HUES6 (cell line): ENCODE measurements around the gene DDX60.
"Not testable (repeated sequence)": the region's sequence is repeated elsewhere in the genome, so short reads cannot be mapped to it uniquely, and the experiment has no call there.

ENCODE experiments used
- H3K27ac ChIP-seq: 2 replicates; pipeline ENCODE4 v1.7.0; 2013; ENCODE audit warnings: low read depth, mild to moderate bottlenecking, low read length, inconsistent platforms
- H3K27me3 ChIP-seq: 2 replicates; pipeline ENCODE4 v1.6.1; 2013; ENCODE audit warnings: low read length; ENCODE audit not compliant: control insufficient read depth, insufficient read depth
- H3K36me3 ChIP-seq: 2 replicates; pipeline ENCODE4 v1.6.1; 2013; ENCODE audit warnings: low read length; ENCODE audit not compliant: control insufficient read depth, insufficient read depth
- H3K4me1 ChIP-seq: 2 replicates; pipeline ENCODE4 v1.6.1; 2013; ENCODE audit warnings: low read length; ENCODE audit not compliant: control insufficient read depth, insufficient read depth
- H3K4me3 ChIP-seq: 2 replicates; pipeline ENCODE4 v1.5.1; 2013; ENCODE audit warnings: low read depth, low read length
- H3K9ac ChIP-seq: one replicate; pipeline ENCODE4 v1.6.1; 2013; ENCODE audit warnings: mild to moderate bottlenecking, low read length
- H3K9me3 ChIP-seq: 2 replicates; pipeline ENCODE4 v1.6.1; 2013; ENCODE audit warnings: low read depth, low read length; ENCODE audit not compliant: control insufficient read depth, insufficient read depth

DDX60 gene

DNA sequence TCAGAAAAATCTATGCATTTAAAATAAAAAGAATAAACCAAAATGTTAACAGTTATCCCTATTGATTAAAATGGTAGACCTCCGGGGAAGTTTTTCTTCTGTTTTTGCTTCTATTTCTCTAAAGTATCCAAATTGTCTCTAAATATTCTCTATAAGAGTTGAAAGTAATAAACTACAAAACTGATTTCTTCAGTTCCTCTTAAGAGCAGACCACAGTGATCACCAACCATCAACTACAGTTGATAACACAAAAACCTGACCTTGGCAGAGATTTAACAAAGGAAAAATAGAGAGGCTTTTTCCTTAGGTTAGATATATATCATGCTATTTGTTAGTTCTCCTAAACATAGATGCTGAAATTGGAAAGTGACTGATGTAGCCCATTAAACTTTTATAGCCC is 27.3 kb downstream of the DDX60 start:
- H3K9me3 ChIP-seq = no peaks in the 10 kb centered on the region
- H3K27me3 ChIP-seq = no peaks in the 10 kb centered on the region
- H3K9ac ChIP-seq = no peak overlapping the region
- no peak overlapping the region for H3K27ac ChIP-seq
- H3K4me1 ChIP-seq = no peaks in the 10 kb centered on the region
- no peaks in the 10 kb centered on the region for H3K36me3 ChIP-seq
- H3K4me3 ChIP-seq = no peak overlapping the region

DNA sequence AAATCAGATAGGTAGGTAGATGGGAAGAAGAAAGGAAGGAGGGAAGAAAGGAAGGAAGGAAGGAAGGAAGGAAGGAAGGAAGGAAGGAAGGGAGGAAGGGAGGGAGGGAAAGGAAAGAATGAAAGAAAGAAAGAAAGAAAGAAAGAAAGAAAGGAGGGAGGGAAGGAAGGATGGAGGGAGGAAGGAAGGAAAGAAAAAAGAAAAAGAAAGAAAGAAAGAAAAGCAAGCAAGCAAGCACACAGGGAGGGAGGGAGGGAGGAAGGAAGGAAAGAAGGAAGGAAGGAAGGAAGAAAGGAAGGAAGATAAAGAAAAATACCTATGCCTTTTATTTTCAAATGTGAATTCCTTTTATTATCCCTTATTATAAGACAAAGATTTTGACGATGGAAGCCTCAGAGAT is 32.7 kb downstream of the DDX60 start:
- not testable (repeated sequence) for H3K4me3 ChIP-seq, H3K4me1 ChIP-seq, H3K27me3 ChIP-seq, H3K36me3 ChIP-seq, H3K27ac ChIP-seq, H3K9ac ChIP-seq, H3K9me3 ChIP-seq

DNA sequence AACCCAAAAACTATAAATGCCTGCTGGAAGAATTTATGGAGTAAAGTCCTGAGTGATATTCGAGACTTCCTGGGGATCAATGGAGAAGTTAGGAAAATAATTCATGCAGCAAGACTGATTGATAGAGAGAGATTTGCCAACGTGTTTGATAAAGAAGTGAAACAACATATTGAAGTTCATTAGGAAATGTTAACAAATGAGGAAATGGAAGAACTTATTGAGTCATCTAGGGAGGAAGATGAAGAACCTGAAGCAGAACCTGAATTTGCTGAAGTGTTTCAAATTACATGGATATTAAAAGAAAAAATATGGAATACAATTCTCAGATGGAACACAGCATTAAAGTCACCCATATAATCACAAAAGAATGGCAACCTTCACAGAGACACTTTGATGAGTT is 39.0 kb downstream of the DDX60 start:
- Histone ChIP-seq H3K4me3 (no peak overlapping the region), H3K9ac (no peak overlapping the region), H3K36me3 (no peaks in the 10 kb centered on the region), H3K27me3 (no peaks in the 10 kb centered on the region), H3K27ac (no peak overlapping the region), H3K4me1 (peaks cover 9% of the 10 kb centered on the region), H3K9me3 (no peaks in the 10 kb centered on the region)

DNA sequence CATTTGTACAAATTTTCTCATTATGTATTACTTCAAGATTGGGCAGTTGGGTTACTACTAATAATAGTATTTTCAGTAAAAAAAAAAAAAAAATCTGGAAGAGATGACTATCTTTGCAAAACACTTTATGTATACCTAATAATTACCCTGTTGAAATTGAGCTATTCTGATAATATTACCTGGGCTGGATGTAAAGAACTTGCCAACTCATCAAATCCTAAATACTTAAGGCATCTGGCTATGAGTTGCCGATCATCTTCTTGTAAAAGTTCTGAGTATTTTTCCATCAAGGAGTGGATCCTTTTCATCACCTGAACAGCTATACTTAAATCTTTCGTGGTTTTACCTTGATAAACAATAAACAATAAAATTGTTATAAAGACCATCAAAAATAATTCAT is 42.7 kb downstream of the DDX60 start:
- Histone ChIP-seq H3K27ac (no peak overlapping the region), H3K9me3 (no peaks in the 10 kb centered on the region), H3K9ac (no peak overlapping the region), H3K4me1 (peaks cover 5% of the 10 kb centered on the region), H3K36me3 (no peaks in the 10 kb centered on the region), H3K27me3 (no peaks in the 10 kb centered on the region), H3K4me3 (no peak overlapping the region)

DNA sequence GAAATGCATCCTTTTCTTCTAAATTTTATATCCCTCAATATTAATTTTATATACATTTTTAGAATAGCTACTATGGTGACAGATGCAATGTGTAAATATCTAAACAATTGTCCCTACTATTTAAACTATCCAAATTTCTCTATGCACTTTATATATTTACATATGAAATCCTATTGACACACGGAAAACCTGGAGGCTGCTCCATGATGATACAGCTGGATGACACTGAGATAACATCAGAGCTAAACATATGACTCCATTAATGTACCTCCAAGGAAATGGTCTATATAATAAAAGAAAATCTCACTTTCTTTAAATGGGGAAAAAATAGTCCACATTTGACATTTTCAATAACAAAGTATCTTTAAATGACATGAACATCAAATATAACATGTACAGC is 43.7 kb downstream of the DDX60 start:
- H3K4me1 ChIP-seq = peaks cover 5% of the 10 kb centered on the region
- H3K9me3 ChIP-seq = no peaks in the 10 kb centered on the region
- no peak overlapping the region for H3K27ac ChIP-seq
- H3K27me3 ChIP-seq = no peaks in the 10 kb centered on the region
- H3K36me3 ChIP-seq = no peaks in the 10 kb centered on the region
- no peak overlapping the region for H3K4me3 ChIP-seq
- H3K9ac ChIP-seq = no peak overlapping the region

DNA sequence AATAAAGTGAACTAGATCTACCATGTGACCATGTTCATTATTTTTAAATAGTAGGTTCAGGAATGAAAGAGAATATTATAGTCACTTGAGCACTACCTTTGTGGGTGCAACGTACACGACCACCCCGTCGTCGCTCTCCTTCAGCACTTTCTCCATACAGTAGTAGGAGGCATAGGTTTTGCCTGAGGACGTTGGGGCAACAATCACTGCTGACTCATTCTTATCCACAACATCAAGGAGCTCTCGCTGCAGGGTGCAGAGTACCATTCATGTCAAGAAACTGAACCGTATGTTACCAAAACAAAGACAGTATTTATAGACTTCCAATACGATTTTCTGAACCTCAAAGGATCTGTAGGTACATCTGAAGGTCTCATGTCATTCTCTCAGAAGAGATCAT is 44.7 kb downstream of the DDX60 start:
- Histone ChIP-seq H3K36me3 (no peaks in the 10 kb centered on the region), H3K4me3 (no peak overlapping the region), H3K9ac (no peak overlapping the region), H3K27me3 (no peaks in the 10 kb centered on the region), H3K9me3 (no peaks in the 10 kb centered on the region), H3K27ac (no peak overlapping the region), H3K4me1 (peaks cover 5% of the 10 kb centered on the region)

DNA sequence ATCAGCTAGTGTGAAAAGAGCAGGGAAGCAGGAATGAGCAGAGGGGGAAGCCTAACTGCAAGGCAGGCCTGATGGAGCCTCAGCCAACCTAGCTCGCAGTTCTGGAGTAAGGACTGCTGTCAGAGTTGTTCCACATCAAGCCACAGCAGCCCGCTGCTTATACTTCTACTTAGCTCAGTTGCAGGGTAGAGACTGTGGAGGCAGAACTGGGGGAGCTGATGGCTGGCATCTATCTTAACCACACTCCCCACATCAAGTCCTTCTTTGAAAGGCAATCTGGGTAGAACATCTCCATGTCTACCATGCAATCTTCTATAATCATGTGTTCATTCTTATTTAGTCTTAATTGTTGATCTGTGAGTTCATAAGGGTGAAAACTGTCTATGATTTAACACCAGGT is 46.1 kb downstream of the DDX60 start:
- no peak overlapping the region for H3K27ac ChIP-seq
- H3K4me1 ChIP-seq = peaks cover 5% of the 10 kb centered on the region
- no peaks in the 10 kb centered on the region for H3K27me3 ChIP-seq
- no peaks in the 10 kb centered on the region for H3K36me3 ChIP-seq
- H3K9me3 ChIP-seq = no peaks in the 10 kb centered on the region
- no peak overlapping the region for H3K4me3 ChIP-seq
- H3K9ac ChIP-seq = no peak overlapping the region

DNA sequence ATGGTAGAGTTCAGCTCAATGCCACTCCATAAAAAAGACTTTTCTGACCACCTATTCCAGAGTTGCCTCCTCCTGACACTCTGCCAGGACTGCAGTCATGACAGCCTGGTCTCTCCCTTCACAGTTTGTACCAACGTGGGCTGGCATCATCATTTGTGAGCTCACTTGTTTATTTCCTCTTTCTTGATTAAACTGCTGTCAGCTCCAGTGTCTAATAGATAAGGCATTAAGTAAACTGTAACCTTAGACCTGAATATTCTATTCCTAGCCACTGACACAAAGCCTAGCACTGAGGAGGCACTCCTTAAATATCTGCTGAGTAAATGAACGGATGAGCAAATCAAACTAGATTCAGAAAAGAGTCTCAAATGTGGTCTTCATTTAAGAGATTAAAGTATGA is 48.7 kb downstream of the DDX60 start:
- Histone ChIP-seq H3K9ac (no peak overlapping the region), H3K9me3 (no peaks in the 10 kb centered on the region), H3K27ac (no peak overlapping the region), H3K4me1 (no peaks in the 10 kb centered on the region), H3K4me3 (no peak overlapping the region), H3K27me3 (no peaks in the 10 kb centered on the region), H3K36me3 (no peaks in the 10 kb centered on the region)

DNA sequence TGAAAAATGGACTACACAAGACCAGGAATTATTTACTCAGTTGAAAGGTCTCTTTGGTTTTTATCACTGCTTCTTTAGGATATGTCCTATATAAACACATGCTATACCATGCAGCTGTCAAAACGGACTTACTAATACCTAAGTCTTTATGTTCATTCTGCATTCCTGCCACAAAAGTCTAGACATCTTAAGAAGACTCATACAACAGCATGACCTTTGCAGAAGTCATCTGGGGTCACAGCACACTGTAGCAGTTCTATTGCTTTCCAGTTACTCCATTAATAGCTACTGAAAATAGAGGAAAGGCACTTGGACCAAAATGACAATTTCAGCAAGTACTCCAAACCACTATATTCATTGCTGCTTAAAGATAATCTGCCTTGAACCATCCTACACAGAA is 53.2 kb downstream of the DDX60 start:
- no peaks in the 10 kb centered on the region for H3K36me3 ChIP-seq
- H3K4me3 ChIP-seq = no peak overlapping the region
- H3K4me1 ChIP-seq = no peaks in the 10 kb centered on the region
- H3K27me3 ChIP-seq = no peaks in the 10 kb centered on the region
- H3K27ac ChIP-seq = no peak overlapping the region
- no peak overlapping the region for H3K9ac ChIP-seq
- no peaks in the 10 kb centered on the region for H3K9me3 ChIP-seq

DNA sequence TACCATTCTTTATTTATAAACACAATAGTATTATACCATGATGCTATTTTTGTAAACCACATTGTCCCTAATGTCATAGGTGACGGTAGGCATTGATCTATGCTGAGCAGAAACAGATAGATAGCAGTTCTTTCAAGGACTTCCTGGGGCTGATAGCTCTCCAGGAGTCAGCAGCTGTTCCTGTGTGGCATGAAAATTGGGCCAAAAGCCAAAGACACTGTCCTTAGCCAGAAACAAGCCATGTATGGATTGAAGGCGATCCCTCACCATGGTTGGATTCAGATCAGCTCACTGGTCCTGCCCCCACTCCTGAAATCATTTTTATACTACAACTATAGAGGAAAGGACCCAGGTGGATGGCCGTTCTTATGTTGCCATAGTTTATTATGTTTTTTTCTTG is 53.6 kb downstream of the DDX60 start:
- Histone ChIP-seq H3K27me3 (no peaks in the 10 kb centered on the region), H3K4me1 (no peaks in the 10 kb centered on the region), H3K27ac (no peak overlapping the region), H3K9me3 (no peaks in the 10 kb centered on the region), H3K9ac (no peak overlapping the region), H3K36me3 (no peaks in the 10 kb centered on the region), H3K4me3 (no peak overlapping the region)

DNA sequence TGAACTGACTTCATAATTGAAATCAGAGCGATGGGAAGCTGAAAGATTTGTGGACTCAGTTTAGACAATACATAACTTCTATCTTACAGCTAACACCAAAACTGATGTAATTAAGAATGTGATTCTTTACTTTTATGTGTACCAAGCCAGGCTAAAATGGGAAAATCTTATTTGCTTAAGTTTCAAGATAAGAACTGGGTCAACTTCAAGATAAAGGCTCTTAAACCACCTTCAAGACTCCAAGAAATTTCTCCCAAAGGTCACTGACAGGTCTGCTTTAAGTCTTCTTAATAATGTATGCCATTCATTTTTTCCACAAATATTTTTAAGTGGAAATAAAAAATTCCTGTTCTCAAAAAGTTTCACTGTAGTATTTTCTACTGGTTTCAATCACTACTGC is 55.5 kb downstream of the DDX60 start:
- Histone ChIP-seq H3K4me1 (no peaks in the 10 kb centered on the region), H3K27me3 (no peaks in the 10 kb centered on the region), H3K36me3 (no peaks in the 10 kb centered on the region), H3K27ac (no peak overlapping the region), H3K9ac (no peak overlapping the region), H3K9me3 (no peaks in the 10 kb centered on the region), H3K4me3 (no peak overlapping the region)

DNA sequence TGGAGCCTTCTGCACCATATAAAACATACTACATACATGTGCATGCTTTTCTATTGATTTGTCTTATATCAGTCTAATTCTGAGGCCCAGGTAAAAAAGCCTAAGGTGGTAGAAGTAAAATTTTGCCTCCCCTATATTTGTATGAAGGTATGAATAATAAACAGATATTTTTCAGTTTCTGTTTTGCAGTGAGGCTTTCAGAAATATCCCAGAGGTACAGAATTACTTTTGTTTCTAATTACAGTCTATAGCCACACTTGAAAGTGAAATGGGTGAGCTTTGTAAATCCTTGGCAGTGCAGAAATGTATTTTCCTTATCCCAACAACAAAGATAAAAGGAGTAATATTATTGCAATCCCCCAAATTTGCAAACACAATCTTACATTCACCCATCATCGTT is 59.5 kb downstream of the DDX60 start:
- Histone ChIP-seq H3K27ac (no peak overlapping the region), H3K36me3 (no peaks in the 10 kb centered on the region), H3K9me3 (no peaks in the 10 kb centered on the region), H3K9ac (no peak overlapping the region), H3K4me3 (no peak overlapping the region), H3K27me3 (no peaks in the 10 kb centered on the region), H3K4me1 (no peaks in the 10 kb centered on the region; the same call in 1 of the 2 replicates)
